Esophagus squamous epithelium (tissue), 4 donors: ENCODE measurements around the gene SEPTIN5.

ENCODE experiments used
- POLR2A ChIP-seq, 4 donors: fragments of 450-650 bp; IDR thresholded peaks; one replicate each; pipeline ENCODE4 v1.6.1; 2017; ENCODE audit warnings: antibody characterized with exemption in 4 of 4, mild to moderate bottlenecking in 4 of 4, moderate library complexity in 3 of 4
- TF ChIP-seq, protein P1 (sequence below), 6 experiments: fragments of 450-650 bp in 4 of 6; fragments of 200-600 bp in 2 of 6; sonication (generic) in 2 of 6; IDR thresholded peaks; one replicate each; pipeline ENCODE4 v1.5.1; 2016 to 2019; ENCODE audit warnings: antibody characterized with exemption in 6 of 6, mild to moderate bottlenecking in 4 of 6, moderate library complexity in 4 of 6

DNA sequence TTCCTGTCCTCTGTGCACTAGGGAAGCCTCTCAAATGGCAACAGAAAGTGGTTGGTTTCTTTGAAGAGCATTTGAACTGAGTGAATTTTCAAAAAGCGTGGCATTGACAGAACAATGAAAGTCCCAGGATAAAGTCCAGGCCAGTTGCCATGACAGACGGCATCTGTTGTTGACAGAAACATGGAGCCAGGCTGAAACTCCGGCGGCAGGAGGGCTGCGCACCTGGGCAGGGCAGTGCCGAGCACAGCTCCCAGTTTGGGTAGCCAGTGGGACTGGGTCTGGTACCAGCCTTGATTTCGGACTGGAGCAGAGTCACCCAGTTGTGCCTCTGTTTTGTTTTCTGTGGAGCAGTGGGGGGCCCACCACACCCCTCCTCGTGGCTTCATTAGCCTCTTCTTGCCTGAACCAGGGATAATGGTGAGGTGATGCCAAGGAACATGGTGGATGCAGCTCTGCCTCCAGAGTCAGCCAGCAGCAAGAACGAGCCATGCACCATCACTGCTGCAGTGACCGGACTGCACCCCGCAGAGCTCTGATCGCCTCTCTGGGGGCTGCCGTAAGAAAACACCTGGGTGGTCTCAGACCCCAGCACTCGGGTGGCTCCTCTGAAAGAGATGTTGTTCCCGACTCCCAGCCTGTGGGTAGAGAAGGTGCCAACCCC is 9.8 kb upstream of the SEPTIN5 start:
- TF ChIP-seq POLR2A (IDR thresholded peaks at IDR 0.05), result no peak
- TF ChIP-seq, protein P1, sequence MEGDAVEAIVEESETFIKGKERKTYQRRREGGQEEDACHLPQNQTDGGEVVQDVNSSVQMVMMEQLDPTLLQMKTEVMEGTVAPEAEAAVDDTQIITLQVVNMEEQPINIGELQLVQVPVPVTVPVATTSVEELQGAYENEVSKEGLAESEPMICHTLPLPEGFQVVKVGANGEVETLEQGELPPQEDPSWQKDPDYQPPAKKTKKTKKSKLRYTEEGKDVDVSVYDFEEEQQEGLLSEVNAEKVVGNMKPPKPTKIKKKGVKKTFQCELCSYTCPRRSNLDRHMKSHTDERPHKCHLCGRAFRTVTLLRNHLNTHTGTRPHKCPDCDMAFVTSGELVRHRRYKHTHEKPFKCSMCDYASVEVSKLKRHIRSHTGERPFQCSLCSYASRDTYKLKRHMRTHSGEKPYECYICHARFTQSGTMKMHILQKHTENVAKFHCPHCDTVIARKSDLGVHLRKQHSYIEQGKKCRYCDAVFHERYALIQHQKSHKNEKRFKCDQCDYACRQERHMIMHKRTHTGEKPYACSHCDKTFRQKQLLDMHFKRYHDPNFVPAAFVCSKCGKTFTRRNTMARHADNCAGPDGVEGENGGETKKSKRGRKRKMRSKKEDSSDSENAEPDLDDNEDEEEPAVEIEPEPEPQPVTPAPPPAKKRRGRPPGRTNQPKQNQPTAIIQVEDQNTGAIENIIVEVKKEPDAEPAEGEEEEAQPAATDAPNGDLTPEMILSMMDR (IDR thresholded peaks at IDR 0.05), result no peak
